ENCODE data around the gene CHST11. TPM values are rescaled to one million over a fixed set of nuclear protein-coding genes. Genes with fewer than 3 reads are reported as not detected.
A peak's percentile ranks its signal among the peaks of the same experiment; 100 is the strongest.

The CHST11 gene
- total RNA-seq, 1 experiment from 2014 or later, result 12.7 TPM

DNA sequence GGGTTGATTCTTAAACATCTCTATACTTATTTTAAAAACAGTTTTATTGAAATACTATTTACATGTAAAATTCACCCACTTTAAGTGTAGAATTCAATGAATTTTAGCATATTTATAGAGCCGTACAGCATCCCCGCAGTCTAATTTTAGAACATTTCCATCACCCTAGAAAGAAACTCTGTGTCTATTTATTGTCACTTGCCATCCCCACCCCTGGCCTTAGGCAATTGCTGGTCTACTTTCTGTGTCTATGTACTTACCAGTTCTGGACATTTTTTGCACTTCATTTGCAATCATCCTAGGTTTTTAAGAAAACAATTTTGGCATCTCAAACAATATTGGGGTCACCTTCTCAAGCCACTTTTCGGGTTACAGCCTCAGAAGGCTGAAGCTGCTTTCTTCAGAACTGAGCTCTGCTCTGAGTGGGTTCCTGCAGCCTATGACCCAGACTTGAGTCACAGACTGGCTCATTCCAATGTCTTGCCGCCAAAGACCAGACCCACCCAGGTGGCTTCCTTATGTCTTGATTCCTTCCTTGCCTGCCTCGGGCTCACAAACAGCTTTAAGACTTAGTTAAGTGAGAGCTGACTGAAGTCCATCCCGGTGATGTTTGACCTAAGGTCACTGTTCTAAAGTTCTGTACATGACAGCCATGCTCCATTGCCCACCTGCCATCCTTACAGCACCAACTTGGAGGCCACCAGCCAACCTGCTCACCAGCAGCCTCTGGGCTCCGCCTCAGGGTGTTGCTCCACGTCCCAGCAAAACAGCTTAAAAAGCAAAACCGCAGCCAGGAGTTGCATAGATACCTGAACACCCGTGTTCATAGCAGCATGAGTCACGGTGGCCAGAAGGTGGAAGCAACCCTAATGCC lies 131.5 kb downstream of the CHST11 start:
- DNase-seq (ENCODE audit: low spot score), result no peak
- in situ Hi-C loops (cut with HindIII; ENCODE audit: low sequenced_read_pairs), result no loop called here

GRCh38 chr12:104588921-104589590 lies 132.3 kb downstream of the CHST11 start:
- DNase-seq (ENCODE audit: low spot score), result no peak
- in situ Hi-C loops (cut with HindIII; ENCODE audit: low sequenced_read_pairs), result no loop called here

- in situ Hi-C loops (cut with HindIII; ENCODE audit: low sequenced_read_pairs), result no loop called here
- no peak for DNase-seq (ENCODE audit: low spot score)
Measured at GRCh38 chr12:104590022-104590421, 133.3 kb downstream of the CHST11 start.

DNA sequence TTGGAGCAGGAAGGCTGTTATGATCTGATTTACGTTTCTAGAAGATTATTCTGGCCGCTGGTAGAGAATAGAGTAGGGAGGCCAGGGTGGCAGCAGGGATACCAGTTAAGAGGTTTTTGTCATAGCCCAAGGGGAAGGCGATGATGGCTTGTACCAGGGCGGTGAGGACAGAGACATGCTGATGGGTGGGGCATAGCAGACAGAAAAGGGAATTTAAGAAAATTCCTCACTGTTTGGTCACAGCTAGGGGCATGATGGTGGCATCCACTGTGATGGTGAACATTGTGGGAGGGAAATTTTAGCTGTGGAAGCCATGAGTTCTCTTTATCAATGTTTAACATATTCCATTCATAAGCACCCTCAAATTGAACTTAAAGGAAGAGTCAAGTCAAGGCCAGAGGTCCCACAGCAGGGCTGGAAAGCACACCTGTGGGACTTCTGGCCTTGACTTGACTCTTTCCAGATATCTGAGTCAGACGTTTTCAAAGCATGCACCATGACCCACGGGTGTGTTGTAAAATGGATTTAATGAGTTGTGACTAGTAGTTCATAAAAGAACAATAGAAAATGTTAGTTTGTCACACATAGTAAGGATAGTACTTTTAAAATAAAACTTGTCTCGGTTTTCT lies 134.6 kb downstream of the CHST11 start:
- DNase-seq (ENCODE audit: low spot score), result no peak

DNA sequence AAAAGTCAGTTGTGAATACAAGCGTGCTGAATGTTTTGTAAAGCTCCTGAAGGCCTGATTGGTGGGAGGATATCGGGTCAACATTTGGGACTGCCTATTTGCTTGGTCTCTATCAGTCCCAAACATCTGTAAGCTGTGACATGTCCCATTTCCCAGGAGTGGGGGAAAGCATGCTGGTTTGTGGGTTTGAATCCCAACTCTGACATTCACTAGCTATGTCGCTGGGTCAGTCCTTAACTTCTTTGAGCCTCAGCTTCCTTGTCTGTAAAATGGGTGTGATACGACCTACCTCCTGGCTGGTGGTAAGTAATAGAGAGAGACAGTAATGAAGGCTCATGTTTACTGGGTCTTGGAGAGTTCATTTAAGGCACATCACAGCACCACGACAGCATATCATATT lies 136.7 kb downstream of the CHST11 start:
- in situ Hi-C loops (cut with HindIII; ENCODE audit: low sequenced_read_pairs), result no loop called here
- no peak for DNase-seq (ENCODE audit: low spot score)

More for the DNA sequence above, 134.6 kb downstream of the CHST11 start:
- in situ Hi-C loops (cut with HindIII; ENCODE audit: low sequenced_read_pairs), result no loop called here

- in situ Hi-C loops (cut with HindIII; ENCODE audit: low sequenced_read_pairs), result no loop called here
- DNase-seq (ENCODE audit: low spot score), result peak; percentile 32
Measured at GRCh38 chr12:104596134-104596799, 139.5 kb downstream of the CHST11 start.

- DNase-seq (ENCODE audit: low spot score), result no peak
- in situ Hi-C loops (cut with HindIII; ENCODE audit: low sequenced_read_pairs), result no loop called here
Measured at GRCh38 chr12:104596898-104597843, 140.4 kb downstream of the CHST11 start.

DNA sequence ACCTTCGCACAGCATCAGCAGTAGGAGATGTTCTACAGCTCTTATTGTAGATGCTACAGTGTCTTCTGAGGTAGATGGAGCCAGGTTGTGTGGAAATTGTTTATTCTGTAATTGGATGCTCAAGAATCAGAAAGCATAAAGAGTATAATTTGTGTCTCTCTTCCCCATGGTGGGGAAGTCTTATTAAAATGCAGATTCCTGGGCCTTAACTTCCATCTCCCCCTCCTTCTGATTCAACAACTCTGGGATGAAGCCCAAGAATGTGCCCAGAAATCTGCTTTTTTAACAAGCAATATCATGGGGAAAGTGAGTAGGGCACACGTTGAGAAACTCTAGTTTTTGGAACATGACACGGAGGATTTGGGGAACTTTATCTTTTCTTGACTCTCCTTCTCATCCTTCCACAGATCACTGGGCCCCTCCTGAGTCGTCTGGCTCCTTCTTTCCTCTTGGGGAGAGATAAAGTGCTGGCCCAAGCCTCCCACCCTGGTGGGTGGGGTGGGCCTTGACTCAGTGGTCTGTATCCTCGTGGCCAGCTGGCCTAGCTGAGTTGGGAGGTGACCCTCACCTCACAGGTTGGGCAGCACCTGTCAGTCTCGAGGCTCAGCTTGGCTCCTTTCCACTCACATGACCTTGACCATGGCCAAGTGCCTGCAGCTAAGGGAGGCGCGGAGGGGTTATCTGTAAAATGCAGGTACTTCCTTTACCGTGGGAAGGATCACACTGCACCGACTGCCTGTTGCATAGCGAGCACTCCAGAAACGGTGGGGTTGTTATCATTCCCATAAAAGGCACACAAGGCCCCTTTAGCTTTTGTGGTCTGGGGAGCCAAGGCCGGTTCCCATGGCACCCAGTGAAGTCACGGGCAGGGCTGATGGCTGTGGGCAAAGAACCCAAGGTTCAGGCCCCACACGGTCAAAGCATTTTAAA lies 141.9 kb downstream of the CHST11 start:
- in situ Hi-C loops (cut with HindIII; ENCODE audit: low sequenced_read_pairs), result no loop called here
- DNase-seq (ENCODE audit: low spot score), result no peak

DNA sequence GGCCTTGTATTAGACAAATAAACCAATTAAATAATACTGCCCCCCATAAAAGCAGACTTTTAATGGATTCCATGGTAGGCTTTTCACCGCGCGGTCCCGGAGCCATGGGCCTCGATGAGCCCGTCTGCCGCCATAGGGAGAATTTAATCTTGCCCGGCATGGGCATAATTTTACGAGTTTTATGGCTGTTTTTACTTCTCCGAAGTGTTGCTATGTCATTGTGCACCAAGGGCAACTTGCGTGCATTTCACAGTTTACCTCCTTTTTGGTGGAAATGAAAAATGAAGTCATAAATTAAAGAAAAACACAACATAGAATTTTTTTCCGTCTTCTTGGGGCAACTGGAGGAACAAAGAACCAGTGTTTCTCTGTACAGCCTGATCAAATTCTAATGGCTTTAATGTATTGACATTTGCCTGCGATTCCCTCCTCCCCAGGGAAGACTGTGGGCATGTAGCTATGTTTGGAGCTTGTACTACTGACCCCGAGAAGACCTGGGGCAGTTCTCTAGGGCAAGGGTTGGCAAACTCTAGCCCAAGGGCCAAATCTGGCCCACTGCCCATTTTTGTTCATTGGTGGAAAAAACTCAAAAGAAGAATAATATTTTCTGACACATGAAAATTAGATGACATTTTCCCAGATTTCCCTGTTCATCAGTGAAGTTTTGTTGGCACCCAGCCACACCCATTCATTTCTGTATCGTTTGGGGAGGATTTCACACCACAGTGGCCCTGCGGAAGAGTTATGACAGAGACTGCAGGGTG lies 142.7 kb downstream of the CHST11 start:
- in situ Hi-C loops (cut with HindIII; ENCODE audit: low sequenced_read_pairs), result no loop called here
- no peak for DNase-seq (ENCODE audit: low spot score)

DNA sequence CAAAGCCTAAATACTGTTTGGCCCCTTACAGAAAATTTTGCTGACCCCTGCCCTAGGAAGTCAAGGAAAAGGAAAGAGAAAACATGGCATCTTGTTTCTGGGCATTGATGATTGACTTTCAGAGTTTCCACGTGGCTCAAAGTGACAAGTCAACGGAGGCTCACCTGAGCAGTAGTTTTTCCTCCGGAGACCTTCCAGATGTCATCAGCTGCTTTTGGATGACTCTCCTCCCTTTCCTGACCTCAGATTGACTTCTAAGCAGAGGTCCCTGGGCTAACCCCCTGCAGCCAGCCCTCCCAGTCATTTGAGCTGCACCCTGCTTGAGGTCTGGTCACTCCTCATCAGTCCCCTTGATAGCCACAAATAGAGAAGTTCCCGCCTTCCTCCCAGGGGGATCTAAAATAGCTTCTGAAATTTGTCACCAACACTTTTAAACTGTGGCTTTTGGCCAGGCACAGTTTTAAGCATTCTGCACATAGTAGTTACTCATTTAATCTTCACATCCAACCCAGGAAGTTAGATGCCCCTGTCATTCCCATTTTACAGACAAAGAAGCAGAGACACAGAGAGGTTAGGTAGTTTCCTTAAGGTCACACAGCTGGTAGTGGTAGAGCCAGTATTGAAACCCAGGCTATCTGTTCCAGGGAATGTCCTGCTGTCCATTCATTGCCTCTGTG lies 143.4 kb downstream of the CHST11 start:
- in situ Hi-C loops (cut with HindIII; ENCODE audit: low sequenced_read_pairs), result no loop called here
- DNase-seq (ENCODE audit: low spot score), result no peak

GRCh38 chr12:104600790-104601739 lies 144.3 kb downstream of the CHST11 start:
- no peak for DNase-seq (ENCODE audit: low spot score)
- in situ Hi-C loops (cut with HindIII; ENCODE audit: low sequenced_read_pairs), result no loop called here

GRCh38 chr12:104602406-104602805 lies 145.7 kb downstream of the CHST11 start:
- DNase-seq (ENCODE audit: low spot score), result no peak
- in situ Hi-C loops (cut with HindIII; ENCODE audit: low sequenced_read_pairs), result no loop called here

DNA sequence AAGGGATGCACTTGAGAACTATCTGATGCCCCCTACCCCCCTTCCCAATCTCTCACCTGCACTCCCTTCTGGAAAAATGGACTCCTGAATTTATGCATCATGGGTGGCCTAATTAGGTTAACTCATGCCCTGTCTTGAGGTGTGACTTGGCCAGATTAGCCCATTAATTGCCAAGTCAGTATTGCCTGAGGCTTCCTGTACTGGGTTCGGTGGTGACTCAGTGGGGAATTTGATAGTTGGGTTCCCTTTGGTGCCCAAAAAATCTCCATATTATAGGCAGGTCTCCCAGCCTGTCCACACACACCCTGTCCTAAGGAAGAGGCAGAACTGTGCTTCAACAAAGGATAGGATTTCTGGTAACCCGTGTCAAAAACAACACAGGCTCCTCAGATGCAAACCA lies 146.1 kb downstream of the CHST11 start:
- DNase-seq (ENCODE audit: low spot score), result no peak
- in situ Hi-C loops (cut with HindIII; ENCODE audit: low sequenced_read_pairs), result no loop called here

DNA sequence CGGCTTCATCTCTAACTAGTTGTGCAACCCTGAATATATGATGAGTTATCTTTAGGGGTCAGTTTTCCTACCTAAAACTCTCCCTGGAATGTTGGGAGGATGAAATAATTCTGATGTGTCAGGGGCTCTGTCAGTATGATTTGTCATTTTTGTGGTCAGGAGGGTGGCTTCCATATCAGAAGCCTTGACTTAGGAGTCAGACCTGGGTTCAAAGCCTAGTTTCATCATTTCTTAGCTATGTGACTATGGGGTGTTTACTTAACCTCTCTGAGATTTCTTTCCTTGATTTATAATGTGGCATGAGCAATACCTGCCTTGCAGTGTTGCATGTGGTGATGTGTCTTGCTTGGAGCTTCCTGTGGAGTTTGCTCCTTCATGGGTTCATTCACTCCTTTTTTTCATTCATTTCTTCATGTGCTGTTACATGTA lies 146.8 kb downstream of the CHST11 start:
- no peak for DNase-seq (ENCODE audit: low spot score)
- in situ Hi-C loops (cut with HindIII; ENCODE audit: low sequenced_read_pairs), result no loop called here
